HG02642 (cell line): ENCODE data around the gene AUP1.
A peak's percentile ranks its signal among the peaks of the same experiment; 100 is the strongest.
"Not testable (repeated sequence)": the region's sequence is repeated elsewhere in the genome, so short reads cannot be mapped to it uniquely, and the experiment has no call there.

ENCODE experiments used
- ATAC-seq: cut with Tn5 transposase; IDR thresholded peaks from one replicate; pipeline ENCODE4 v1.9.1; 2021; ENCODE audit warnings: mild to moderate bottlenecking; ENCODE audit not compliant: unreplicated experiment, poor library complexity

The AUP1 gene, protein sequence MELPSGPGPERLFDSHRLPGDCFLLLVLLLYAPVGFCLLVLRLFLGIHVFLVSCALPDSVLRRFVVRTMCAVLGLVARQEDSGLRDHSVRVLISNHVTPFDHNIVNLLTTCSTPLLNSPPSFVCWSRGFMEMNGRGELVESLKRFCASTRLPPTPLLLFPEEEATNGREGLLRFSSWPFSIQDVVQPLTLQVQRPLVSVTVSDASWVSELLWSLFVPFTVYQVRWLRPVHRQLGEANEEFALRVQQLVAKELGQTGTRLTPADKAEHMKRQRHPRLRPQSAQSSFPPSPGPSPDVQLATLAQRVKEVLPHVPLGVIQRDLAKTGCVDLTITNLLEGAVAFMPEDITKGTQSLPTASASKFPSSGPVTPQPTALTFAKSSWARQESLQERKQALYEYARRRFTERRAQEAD

DNA sequence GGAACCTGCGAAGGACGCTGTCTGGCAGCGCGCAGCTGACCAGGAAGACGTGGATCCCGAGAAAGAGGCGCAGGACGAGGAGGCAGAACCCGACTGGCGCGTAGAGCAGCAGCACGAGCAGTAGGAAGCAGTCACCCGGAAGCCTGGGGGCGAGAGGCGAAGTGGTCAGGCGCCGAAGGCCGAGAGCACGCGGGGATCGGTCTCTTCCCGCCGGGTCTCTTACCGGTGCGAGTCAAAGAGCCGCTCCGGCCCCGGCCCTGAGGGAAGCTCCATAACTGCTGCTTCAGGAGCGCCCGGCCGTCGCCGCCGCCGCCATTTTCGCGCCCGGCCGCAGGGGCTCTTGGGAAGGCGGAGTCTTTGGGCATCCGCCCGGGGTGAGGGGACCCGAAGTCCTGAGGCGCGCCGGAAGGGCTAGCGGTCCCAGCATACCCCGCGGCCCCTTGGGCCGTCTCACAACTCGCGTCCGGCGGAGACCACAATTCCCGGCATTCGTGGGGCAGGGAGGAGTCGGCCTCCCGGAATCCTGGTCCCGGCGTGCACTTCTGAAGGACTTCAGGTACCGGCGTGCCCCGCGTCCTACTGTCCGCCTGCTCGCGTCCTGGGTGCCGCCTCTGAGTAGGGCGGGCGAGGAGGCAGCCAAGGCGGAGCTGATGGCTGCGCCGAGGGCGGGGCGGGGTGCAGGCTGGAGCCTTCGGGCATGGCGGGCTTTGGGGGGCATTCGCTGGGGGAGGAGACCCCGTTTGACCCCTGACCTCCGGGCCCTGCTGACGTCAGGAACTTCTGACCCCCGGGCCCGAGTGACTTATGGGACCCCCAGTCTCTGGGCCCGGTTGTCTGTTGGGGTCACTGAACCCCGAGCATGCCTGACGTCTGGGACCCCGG is at the start of gene AUP1, which contains the start of gene HTRA2:
TSS of gene AUP1 (minus strand) at position 350 of the 882 bp plus-strand sequence. CDS start at position 273, 77 bp downstream.
TSS of gene HTRA2 (plus strand) at position 577 of the 882 bp plus-strand sequence. CDS start at position 651, 74 bp downstream.
- ATAC-seq, result peak; percentile 81

DNA sequence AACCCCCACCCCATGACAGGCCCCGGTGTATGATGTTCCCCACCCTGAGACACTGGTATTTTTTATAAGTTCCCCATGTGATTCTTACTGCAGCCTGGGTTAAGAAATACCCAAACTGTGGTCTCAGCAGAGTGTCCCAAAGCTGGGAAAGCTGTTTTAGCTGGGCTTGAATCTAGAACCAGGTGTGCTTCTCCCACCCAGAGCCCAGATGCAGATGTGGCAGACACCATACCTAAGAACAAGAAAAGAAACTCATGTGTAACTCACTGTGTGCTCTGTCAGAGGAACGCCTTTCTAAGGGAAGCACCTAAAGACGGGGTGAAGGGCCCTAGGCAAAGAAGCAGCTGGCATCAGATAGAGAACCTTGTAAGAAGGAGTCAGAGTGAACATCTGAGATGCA is 48.9 kb upstream of the AUP1 start:
- peak; percentile 53 for ATAC-seq

DNA sequence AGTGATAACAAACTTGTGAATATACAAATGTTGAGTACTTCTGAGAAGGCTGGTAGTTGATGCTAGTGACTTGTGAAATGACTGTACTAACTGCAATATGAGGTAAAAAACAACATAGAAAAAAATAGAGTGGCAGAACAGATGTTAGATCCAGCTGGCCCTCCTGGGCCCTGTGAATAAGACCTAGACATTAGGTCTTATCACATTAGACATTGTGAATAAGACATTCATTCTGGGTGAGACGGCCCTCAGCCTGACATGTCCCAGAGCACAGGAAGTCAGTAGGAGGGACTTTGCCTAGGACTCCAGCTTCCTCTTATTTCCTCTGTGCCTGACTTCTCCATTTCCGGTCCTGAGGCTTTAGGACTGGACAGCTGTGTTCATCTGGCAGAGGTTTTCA is 47.9 kb upstream of the AUP1 start:
- ATAC-seq, result peak; percentile 24

DNA sequence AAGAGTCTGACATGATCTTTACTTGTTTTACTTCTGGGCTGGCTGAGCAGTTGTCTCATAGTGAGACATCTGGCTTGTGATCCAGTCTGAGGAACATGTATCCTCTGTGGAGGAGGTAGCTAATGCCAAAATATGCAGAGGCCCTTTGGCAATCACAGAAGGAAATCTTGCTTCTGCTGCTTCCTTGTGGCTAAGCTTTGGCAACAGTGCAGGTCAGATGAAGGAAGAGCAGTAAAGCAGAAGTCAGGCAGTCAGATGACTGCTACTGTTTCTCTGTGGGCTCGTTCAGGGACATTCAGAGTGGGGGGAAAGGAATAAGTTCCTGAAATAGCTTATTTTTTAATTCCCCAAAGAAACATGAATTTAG is 47.3 kb upstream of the AUP1 start:
- no peak for ATAC-seq

DNA sequence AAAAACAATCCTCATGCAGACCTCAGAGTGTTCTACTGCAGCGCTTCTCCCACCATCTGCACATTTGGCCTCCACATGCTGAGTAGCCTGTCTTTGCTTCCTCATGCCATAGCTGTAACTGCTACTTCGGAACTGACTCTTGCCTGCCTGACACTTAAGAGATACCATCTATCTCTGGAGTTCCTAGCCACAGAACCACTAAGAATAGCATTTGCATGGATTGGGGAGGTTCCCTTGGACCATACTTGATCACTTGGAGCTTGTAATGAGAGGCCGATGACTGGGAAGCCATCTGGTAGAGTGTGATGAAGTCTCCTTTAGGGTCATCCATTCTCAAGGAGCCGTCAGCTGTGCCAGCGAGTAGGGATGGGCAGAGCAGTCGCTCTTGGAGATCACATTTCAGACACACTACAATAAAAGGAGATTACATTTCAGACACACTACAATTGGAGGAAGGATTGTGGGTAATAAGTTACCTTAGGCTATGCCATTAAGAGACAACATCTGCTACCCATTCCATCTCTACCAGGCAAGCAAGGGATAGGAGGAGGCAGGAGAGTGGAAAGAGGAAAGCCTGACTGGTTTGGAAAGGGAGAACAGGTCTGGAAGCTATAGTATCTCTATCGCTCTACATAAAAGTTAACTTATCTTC is 46.8 kb upstream of the AUP1 start:
- no peak for ATAC-seq

DNA sequence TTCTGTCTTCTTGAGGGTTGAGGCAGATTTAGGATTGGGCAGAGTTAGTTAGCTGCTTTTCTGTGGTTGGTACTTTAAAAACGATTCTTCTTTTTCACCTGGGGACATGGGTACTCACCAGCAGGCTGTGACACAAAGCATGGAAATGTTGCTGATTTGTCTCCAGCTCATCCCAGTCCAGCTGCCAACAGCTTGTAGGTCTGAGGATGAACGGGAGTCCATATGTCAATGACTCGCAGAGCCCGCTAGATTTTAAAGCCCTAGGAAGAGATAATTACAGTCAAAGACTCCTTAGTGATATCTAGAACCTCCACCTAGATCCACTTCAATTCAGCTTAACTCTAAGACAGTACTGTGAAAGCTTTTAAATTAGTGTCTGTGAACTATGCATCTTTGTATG is 45.8 kb upstream of the AUP1 start:
- no peak for ATAC-seq

DNA sequence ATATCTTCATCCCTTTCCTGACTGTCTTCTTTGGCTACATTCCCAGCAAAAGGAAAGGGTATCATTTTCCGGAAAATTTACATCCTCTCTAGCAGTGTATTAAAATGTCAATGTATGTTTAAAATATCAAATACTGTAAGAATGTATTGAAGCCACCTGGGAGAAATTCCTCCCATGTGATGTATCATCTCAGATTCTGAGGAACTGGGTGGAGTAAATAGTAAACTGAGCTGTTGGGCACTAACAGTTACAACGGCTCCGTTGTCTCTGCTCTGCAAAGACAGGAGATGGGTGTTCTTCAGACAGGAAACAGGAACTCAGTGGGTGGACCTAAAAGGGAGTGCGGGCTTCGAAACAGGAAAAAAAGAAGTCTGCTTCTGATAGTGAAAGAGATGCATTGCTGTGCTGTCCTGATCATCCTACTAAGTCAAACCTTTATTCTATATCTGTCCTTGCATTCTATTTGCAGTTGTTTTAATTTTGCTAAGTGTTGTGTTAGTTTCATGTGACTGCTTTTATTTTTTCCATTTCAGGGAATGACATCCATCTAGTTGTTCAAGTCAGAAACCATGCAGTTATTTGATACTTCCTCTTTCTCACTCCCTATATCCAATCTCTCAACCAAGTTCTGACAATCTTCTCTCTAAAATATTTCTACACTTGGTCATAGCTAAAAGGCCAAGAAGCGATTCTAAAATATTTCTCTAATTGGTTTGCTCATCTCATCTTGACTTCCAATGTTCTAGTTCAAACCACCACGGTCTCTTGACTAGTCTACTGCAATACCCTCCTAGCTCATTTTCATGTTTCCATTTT is 44.4 kb upstream of the AUP1 start:
- ATAC-seq, result peak; percentile 47

DNA sequence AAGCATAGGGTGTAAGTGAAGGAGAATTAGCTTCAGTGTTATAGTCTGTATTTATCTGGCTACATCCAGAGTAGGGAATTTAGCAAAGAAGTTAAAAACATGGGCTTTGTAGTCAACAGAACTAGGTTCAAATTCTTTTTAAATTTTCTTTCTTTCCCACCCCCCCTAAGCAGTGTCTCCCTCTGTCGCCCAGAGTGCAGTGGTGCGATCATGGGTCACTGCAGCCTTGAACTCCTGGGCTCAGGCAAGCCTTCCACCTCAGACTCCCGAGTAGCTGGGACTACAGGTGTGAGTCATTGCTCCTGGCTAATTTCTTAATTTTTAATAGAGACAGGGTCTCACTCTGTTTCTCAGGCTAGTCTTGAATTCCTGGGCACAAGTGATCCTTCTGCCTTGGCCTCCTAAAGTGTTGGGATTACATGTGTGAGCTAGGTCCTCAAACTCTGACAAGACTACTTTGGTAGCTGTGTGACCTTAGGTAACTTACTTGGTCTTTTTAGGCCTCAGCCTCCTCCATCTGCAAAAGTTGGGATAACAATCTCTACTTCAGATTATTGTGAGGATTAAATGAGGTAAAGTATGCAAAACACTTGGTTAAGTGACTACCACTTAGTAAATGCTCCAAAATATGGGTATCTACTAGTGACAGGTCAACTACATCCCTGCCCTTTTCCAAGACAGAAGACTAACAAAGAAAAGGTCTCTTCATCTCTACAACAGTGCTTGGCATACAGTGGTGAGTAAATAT is 42.8 kb upstream of the AUP1 start:
- ATAC-seq, result no peak

DNA sequence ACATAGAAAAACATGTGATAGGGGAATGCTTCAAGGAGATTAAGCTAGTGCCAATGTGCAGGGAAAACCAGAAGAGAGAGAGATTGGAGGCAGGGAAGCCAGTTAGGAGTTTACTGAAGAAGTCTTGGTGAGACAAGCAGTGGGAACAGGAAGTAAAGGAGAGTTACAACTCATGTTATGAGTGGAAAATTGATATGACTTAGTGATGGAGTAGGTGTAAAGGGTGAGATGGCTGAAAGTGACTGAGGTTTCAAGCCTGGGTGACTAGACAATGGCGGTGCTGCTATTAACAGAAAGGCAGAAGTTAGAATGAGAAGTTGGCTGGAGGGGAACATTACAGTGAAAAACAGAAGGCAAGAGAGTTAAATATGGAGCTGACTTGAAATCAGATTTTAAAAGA is 41.6 kb upstream of the AUP1 start:
- peak; percentile 71 for ATAC-seq

DNA sequence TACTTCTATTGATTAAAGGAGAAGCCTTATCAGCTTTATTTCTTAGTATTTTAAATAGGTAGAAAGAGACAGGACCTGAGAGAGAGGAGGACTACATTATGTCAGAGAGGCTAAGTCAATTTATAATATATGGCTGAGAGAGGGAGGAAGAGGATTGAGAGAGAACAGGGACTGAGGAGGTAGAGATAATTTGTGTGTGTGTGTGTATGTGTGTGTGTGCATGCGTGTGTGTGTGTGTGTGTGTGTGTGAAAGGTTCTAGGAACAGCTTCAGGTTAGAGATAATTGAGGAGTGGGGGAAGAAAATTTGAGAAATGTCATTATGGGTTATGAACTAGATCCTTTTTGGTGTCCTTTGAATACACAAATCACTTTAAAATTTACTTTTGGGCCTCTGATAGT is 40.2 kb upstream of the AUP1 start:
- ATAC-seq, result no peak

DNA sequence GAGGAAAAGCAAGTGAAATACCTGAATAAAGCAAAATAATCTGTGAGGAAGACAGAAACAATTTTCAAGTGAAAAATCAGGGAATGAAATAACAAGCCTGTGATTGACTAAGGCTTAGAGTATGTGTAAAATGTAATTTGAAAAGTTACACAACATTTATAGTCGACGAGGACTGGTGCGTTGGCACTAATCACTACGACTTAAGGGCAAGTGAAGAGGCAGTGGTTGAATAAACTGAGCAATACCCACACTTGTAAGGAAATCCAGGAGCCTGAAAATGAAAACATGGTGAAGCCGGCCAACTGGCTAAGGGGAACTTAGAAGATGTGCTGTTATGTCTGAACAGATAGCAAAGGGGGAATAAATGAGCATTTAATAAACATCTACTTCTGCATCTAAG is 38.4 kb upstream of the AUP1 start:
- ATAC-seq, result no peak

DNA sequence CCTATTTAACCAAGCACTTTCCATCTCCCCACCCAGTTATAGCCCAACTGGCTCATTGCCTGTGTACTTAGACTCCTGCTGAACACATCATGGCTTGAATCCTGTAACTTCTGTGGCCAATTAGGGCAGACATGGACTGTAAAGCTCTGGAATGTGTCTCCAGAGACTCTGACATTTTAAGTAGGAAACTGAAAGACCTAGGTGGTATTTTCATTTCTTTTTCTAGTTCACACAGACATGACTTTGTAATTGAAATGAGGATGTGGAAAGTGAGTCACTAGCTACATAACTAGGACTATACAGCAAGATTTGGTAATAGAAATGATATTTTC is 37.2 kb upstream of the AUP1 start:
- ATAC-seq, result no peak

DNA sequence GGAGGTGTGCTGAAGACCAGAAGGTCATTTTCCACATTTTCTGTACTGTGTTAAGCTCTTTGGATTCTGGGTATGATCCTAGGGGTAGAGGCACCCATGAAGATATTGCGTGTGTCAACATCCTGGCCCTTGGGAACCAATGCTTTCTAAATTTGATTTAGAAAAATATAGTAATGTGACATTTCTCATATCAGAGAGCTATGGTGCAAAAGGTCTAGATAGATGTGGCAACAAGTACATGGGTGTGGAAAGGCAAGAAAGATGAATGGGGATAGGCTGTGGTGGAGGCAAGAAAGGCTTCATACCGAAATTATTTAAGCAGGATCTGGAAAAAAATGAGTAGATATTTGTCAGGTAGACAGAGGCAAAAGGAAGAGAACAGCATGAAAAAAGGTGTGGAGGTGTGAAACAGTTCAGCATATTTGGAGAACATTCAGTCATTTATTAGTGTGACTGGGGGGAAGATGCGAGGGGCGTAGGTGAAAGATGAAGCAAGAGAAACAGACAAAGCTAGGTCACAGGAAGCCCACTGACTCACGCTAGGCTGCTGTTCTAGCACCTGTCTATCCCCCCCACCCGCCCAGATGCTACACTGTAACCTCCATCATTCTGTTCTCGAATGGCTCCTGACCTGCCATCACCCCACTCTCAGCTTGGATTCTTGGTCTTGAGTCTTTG is 36.7 kb upstream of the AUP1 start:
- ATAC-seq, result no peak

DNA sequence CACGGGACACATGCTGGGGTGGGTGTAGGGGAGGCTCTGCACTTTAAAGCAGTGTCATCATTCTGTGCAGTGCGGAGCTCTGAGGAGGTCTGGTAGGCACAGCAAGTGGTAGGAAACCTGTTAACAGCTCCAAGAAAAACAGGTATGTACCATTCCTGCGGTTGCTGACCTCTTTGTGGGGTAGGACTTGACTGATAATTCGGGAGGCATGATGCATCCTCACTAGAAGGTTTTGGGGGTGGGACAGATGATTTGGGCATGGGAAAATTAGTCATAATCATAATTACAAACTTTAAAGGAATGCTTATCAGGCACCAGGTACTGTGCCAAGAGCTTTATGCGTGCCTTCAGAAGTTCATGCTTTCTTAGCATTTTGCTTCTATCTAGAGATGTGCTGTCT is 34.7 kb upstream of the AUP1 start:
- no peak for ATAC-seq

DNA sequence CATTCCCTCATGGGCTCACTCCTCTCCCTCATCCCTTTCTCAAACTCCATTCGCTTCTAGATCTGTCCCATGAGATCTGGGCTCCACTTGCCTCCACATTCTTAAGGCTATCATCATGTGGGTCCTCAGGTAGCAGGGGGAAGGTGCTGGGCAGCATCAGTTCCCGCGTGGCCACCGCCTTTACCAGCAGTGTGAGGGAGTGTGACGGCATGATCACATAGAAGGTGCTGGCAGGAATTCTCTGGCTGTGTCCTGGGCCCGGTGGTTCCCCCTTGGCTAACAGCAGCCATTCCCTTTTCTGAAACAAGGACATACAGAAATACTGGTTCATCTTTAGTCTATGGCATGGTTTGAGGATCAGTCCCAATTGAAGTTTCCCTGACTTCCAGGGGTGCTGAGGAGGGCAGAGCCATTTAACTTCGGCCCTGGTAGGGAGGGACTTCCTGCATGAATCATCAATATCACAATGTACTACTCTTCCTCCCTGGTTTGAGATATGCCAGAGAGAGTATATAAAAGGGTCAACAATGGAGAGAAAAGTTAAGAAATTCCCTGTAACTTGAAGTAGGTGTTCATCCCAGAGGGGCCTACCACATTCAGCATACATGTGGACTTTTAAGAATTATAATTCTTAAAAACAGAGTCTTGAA is 32.7 kb upstream of the AUP1 start:
- ATAC-seq, result no peak

DNA sequence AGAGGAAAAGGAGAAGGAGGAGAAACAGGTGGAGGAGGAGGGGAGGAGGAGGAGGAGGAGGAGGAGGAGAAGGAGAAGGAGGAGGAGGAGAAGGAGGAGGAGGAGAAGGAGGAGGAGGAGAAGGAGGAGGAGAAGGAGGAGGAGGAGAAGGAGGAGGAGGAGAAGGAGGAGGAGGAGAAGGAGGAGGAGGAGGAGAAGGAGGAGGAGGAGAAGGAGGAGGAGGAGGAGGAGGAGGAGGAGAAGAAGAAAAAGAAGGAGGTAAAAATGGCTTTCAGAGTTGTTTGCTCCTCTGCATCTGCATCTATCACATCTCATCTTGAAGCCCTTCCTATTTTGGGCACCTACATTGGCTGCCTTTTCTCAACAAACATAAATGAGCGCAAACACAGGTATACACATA is 31.5 kb upstream of the AUP1 start:
- not testable (repeated sequence) for ATAC-seq

DNA sequence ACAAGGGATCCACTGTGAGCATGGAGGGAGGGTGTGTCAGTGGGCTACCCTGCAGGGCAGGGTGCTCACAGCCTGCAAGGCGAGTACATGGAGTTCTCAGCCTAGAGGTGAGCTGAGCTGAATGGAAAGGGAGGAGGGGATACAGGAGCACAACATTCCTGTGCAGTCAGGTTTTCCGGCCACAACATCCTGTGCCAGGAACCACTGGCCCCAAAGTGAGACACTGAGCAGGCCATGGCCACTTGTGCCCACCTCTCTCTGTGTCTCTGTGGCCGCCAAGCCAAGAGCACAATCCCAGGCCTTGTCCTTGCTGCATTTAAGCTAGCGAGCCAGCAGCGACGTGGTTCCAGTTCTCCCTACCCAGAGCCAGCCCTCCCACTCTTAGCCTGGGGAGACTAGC is 31.1 kb upstream of the AUP1 start:
- ATAC-seq, result no peak

DNA sequence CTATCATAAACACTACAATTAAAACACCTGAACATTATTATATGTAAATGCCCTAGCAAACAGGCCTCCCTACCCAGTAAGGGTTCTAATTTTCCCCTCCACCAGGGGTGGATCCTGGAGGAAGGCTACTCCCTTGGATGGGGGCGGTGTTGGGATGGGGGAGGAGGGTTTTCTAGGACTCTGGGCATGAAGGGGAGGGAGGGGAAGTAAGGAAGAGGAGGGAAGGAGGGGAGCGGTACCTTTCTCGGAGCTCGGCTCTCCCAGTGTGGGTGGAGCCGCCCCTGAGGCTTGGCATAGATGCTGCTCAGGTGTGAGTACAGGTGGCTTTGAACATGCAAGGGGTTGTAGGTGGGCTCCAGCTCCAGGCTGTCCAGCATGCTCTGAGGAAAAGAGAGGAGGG is 30.4 kb upstream of the AUP1 start:
- no peak for ATAC-seq
